HG03095 (cell line): ENCODE results near the gene DNAH7.

Source experiments
- ATAC-seq: cut with Tn5 transposase; IDR thresholded peaks from one replicate; pipeline ENCODE4 v1.9.1; 2021; ENCODE audit warnings: moderate library complexity; ENCODE audit not compliant: unreplicated experiment

DNAH7 gene

GRCh38 chr2:195871326-195871725 is 197.3 kb downstream of the DNAH7 start:
- no peak for ATAC-seq

- ATAC-seq = no peak
Measured at GRCh38 chr2:195864316-195864715, 204.3 kb downstream of the DNAH7 start.

GRCh38 chr2:195863564-195863963 is 205.1 kb downstream of the DNAH7 start:
- no peak for ATAC-seq

GRCh38 chr2:195863121-195863520 is 205.5 kb downstream of the DNAH7 start:
- ATAC-seq = no peak

- ATAC-seq = no peak
Measured at GRCh38 chr2:195861821-195862220, 206.8 kb downstream of the DNAH7 start.

GRCh38 chr2:195859513-195859912 is 209.1 kb downstream of the DNAH7 start:
- no peak for ATAC-seq

- no peak for ATAC-seq
Measured at GRCh38 chr2:195857132-195857531, 211.5 kb downstream of the DNAH7 start.

- ATAC-seq = no peak
Measured at GRCh38 chr2:195850764-195851163, 217.9 kb downstream of the DNAH7 start.

GRCh38 chr2:195848119-195848899 is 220.3 kb downstream of the DNAH7 start:
- ATAC-seq = no peak

GRCh38 chr2:195842932-195843331 is 225.7 kb downstream of the DNAH7 start:
- ATAC-seq = no peak

- no peak for ATAC-seq
Measured at GRCh38 chr2:195838002-195838401, 230.6 kb downstream of the DNAH7 start.

- ATAC-seq = no peak
Measured at GRCh38 chr2:195836002-195836401, 232.6 kb downstream of the DNAH7 start.

GRCh38 chr2:195834836-195835235 is 233.8 kb downstream of the DNAH7 start:
- no peak for ATAC-seq

- no peak for ATAC-seq
Measured at GRCh38 chr2:195830968-195831950, 237.4 kb downstream of the DNAH7 start.

- no peak for ATAC-seq
Measured at GRCh38 chr2:195824478-195824877, 244.2 kb downstream of the DNAH7 start.

GRCh38 chr2:195823206-195823605 is 245.4 kb downstream of the DNAH7 start:
- no peak for ATAC-seq

- no peak for ATAC-seq
Measured at GRCh38 chr2:195821566-195821932, 247.1 kb downstream of the DNAH7 start.

- no peak for ATAC-seq
Measured at GRCh38 chr2:195820867-195821565, 247.6 kb downstream of the DNAH7 start.

- no peak for ATAC-seq
Measured at GRCh38 chr2:195820373-195820772, 248.3 kb downstream of the DNAH7 start.

GRCh38 chr2:195819276-195819675 is 249.4 kb downstream of the DNAH7 start:
- ATAC-seq = no peak

- ATAC-seq = no peak
Measured at GRCh38 chr2:195818526-195818925, 250.1 kb downstream of the DNAH7 start.
